Measurements from ENCODE around the gene BMP4. TPM values are rescaled to one million over a fixed set of nuclear protein-coding genes. Genes with fewer than 3 reads are reported as not detected.
A peak's percentile ranks its signal among the peaks of the same experiment; 100 is the strongest.

Gene BMP4
- total RNA-seq, 4 donors from 2014 or later = 12.1 to 53.6 (median 20.2) TPM

GRCh38 chr14:53951627-53952303 is 4.9 kb downstream of the BMP4 start:
- Histone ChIP-seq H3K4me3 (peak overlapping the region; percentile 5 to 76 (median 46)), H3K27me3 (no peaks in the 10 kb centered on the region), H3K36me3 (peaks cover 0 to 9% (median 0%) of the 10 kb centered on the region in 3 donors), H3K9me3 (no peaks in the 10 kb centered on the region), H3K4me1 (peaks cover 0 to 13% (median 3%) of the 10 kb centered on the region in 4 donors), H3K27ac (peak overlapping the region in 2 of 4 donors; percentile 68 to 95)
- TF ChIP-seq POLR2A (IDR thresholded peaks at IDR 0.05) (no peak), CTCF (IDR thresholded peaks at IDR 0.05) (no peak)
- DNase-seq = no peak

- H3K27me3 ChIP-seq = peaks cover 0 to 4% of the 10 kb centered on the region in 2 donors
- no peak overlapping the region for H3K27ac ChIP-seq
- no peak for DNase-seq
- H3K36me3 ChIP-seq = peaks cover 0 to 9% (median 0%) of the 10 kb centered on the region in 3 donors
- peak overlapping the region in 3 of 4 donors; percentile 5 to 76 (median 76) for H3K4me3 ChIP-seq
- no peak for TF ChIP-seq POLR2A (IDR thresholded peaks at IDR 0.05)
- TF ChIP-seq CTCF (IDR thresholded peaks at IDR 0.05) = no peak
- peaks cover 0 to 8% (median 3%) of the 10 kb centered on the region in 4 donors for H3K4me1 ChIP-seq
- no peaks in the 10 kb centered on the region for H3K9me3 ChIP-seq
Measured at GRCh38 chr14:53951243-53951626, 5.4 kb downstream of the BMP4 start.

- peaks cover 0 to 9% (median 0%) of the 10 kb centered on the region in 3 donors for H3K36me3 ChIP-seq
- H3K27me3 ChIP-seq = peaks cover 0 to 4% of the 10 kb centered on the region in 2 donors
- H3K27ac ChIP-seq = no peak overlapping the region
- TF ChIP-seq CTCF (IDR thresholded peaks at IDR 0.05) (no peak), POLR2A (IDR thresholded peaks at IDR 0.05) (no peak)
- no peaks in the 10 kb centered on the region for H3K9me3 ChIP-seq
- no peak for DNase-seq
- peak overlapping the region in 1 of 4 donors; percentile 76 for H3K4me3 ChIP-seq
- H3K4me1 ChIP-seq = peaks cover 0 to 6% (median 0%) of the 10 kb centered on the region in 4 donors
Measured at GRCh38 chr14:53950031-53950793, 6.4 kb downstream of the BMP4 start.

- no peak overlapping the region for H3K27ac ChIP-seq
- H3K4me1 ChIP-seq = peaks cover 0 to 6% (median 0%) of the 10 kb centered on the region in 4 donors
- no peak for DNase-seq
- H3K9me3 ChIP-seq = no peaks in the 10 kb centered on the region
- H3K36me3 ChIP-seq = peaks cover 0 to 9% (median 0%) of the 10 kb centered on the region in 3 donors
- peaks cover 0 to 4% of the 10 kb centered on the region in 2 donors for H3K27me3 ChIP-seq
- no peak overlapping the region for H3K4me3 ChIP-seq
- TF ChIP-seq POLR2A (IDR thresholded peaks at IDR 0.05) = no peak
- TF ChIP-seq CTCF (IDR thresholded peaks at IDR 0.05) = no peak
Measured at GRCh38 chr14:53949201-53949600, 7.4 kb downstream of the BMP4 start.

- no peak overlapping the region for H3K27ac ChIP-seq
- H3K4me3 ChIP-seq = no peak overlapping the region
- peaks cover 0 to 9% (median 0%) of the 10 kb centered on the region in 3 donors for H3K36me3 ChIP-seq
- peaks cover 0 to 2% (median 0%) of the 10 kb centered on the region in 4 donors for H3K4me1 ChIP-seq
- TF ChIP-seq CTCF (IDR thresholded peaks at IDR 0.05) = no peak
- no peak for TF ChIP-seq POLR2A (IDR thresholded peaks at IDR 0.05)
- H3K9me3 ChIP-seq = no peaks in the 10 kb centered on the region
- DNase-seq = no peak
- H3K27me3 ChIP-seq = peaks cover 0 to 4% of the 10 kb centered on the region in 2 donors
Measured at GRCh38 chr14:53948205-53948884, 8.3 kb downstream of the BMP4 start.

Data from Peyer's patch (tissue), 4 donors.